Measurements from ENCODE around the gene CDC27.

DNA sequence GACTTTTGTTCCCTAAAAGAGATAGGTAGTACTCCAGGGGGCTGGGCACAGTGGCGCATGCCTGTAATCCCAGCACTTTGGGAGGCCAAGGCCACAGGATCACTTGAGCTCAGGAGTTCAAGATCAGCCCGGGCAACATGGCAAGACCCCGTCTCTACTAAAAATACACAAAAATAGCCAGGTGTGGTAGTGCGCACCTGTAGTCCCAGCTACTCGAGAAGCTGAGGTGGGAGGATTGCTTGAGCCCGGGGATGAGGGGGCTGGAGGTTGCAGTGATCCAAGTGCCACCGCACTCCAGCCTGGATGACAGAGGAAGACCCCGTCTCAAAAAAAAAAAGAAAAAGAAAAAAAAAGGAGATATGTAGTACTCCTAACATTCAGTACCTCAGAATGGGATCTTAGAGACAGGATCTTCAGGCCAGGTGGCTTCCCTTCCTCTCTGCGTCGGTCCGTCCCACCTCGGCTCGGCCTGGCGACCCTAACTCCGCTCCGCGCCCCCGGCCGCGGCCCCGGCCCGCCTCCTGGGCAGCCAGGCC, 89.6 kb downstream of the CDC27 start:
- TF ChIP-seq, protein P1, sequence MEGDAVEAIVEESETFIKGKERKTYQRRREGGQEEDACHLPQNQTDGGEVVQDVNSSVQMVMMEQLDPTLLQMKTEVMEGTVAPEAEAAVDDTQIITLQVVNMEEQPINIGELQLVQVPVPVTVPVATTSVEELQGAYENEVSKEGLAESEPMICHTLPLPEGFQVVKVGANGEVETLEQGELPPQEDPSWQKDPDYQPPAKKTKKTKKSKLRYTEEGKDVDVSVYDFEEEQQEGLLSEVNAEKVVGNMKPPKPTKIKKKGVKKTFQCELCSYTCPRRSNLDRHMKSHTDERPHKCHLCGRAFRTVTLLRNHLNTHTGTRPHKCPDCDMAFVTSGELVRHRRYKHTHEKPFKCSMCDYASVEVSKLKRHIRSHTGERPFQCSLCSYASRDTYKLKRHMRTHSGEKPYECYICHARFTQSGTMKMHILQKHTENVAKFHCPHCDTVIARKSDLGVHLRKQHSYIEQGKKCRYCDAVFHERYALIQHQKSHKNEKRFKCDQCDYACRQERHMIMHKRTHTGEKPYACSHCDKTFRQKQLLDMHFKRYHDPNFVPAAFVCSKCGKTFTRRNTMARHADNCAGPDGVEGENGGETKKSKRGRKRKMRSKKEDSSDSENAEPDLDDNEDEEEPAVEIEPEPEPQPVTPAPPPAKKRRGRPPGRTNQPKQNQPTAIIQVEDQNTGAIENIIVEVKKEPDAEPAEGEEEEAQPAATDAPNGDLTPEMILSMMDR (IDR thresholded peaks at IDR 0.05), result no peak
- no peak for TF ChIP-seq POLR2AphosphoS5 (IDR thresholded peaks at IDR 0.05)
- TF ChIP-seq POLR2A (IDR thresholded peaks at IDR 0.05), result no peak

Measured in breast epithelium (tissue), 3 donors.